ENCODE data around the gene RASA4B.

The RASA4B gene

GRCh38 chr7:102449136-102449535, 68.4 kb downstream of the RASA4B start:
- Mint-ChIP-seq H3K9me3 (no peaks in the 10 kb centered on the region), H3K4me1 (no peaks in the 10 kb centered on the region), H3K27me3 (ENCODE audit: low read depth) (no peaks in the 10 kb centered on the region), H3K27ac (no peak overlapping the region), H3K4me3 (no peak overlapping the region), H3K36me3 (ENCODE audit: low read depth) (peaks cover 7% of the 10 kb centered on the region)
- no peak for TF ChIP-seq CTCF (IDR thresholded peaks at IDR 0.05; ENCODE audit: unreplicated experiment in 3 of 3)

GRCh38 chr7:102447311-102447710, 70.3 kb downstream of the RASA4B start:
- Mint-ChIP-seq H3K4me3 (no peak overlapping the region), H3K4me1 (no peaks in the 10 kb centered on the region), H3K27ac (no peak overlapping the region), H3K36me3 (ENCODE audit: low read depth) (peaks cover 7% of the 10 kb centered on the region), H3K27me3 (ENCODE audit: low read depth) (no peaks in the 10 kb centered on the region), H3K9me3 (no peaks in the 10 kb centered on the region)
- no peak for TF ChIP-seq CTCF (IDR thresholded peaks at IDR 0.05; ENCODE audit: unreplicated experiment in 3 of 3)

GRCh38 chr7:102446387-102447156, 71.0 kb downstream of the RASA4B start:
- Mint-ChIP-seq H3K36me3 (ENCODE audit: low read depth) (peaks cover 12% of the 10 kb centered on the region), H3K27me3 (ENCODE audit: low read depth) (no peaks in the 10 kb centered on the region), H3K4me3 (no peak overlapping the region), H3K27ac (no peak overlapping the region), H3K4me1 (peaks cover 4% of the 10 kb centered on the region), H3K9me3 (no peaks in the 10 kb centered on the region)
- TF ChIP-seq CTCF (IDR thresholded peaks at IDR 0.05; ENCODE audit: unreplicated experiment in 3 of 3) = no peak

GRCh38 chr7:102445674-102446071, 71.9 kb downstream of the RASA4B start:
- Mint-ChIP-seq H3K27ac (no peak overlapping the region), H3K4me1 (peaks cover 5% of the 10 kb centered on the region), H3K4me3 (no peak overlapping the region), H3K27me3 (ENCODE audit: low read depth) (no peaks in the 10 kb centered on the region), H3K9me3 (no peaks in the 10 kb centered on the region), H3K36me3 (ENCODE audit: low read depth) (peaks cover 14% of the 10 kb centered on the region)
- TF ChIP-seq CTCF (IDR thresholded peaks at IDR 0.05; ENCODE audit: unreplicated experiment in 3 of 3) = no peak

- Mint-ChIP-seq H3K4me3 (no peak overlapping the region), H3K4me1 (peaks cover 5% of the 10 kb centered on the region), H3K27me3 (ENCODE audit: low read depth) (no peaks in the 10 kb centered on the region), H3K36me3 (ENCODE audit: low read depth) (peaks cover 14% of the 10 kb centered on the region), H3K27ac (no peak overlapping the region), H3K9me3 (no peaks in the 10 kb centered on the region)
- TF ChIP-seq CTCF (IDR thresholded peaks at IDR 0.05; ENCODE audit: unreplicated experiment in 3 of 3) = no peak
These were observed 72.5 kb downstream of the RASA4B start for GRCh38 chr7:102444961-102445673.

Measured in nephron (organoid).